Activated CD4-positive, alpha-beta T cell treated with anti-CD3 and anti-CD28 coated beads for 1 hour (primary cell): ENCODE results near the gene SEPSECS.

ENCODE experiments used
- DNase-seq: peaks from one replicate; pipeline ENCODE4 v3.0.0-alpha.2; 2020

The SEPSECS gene

DNA sequence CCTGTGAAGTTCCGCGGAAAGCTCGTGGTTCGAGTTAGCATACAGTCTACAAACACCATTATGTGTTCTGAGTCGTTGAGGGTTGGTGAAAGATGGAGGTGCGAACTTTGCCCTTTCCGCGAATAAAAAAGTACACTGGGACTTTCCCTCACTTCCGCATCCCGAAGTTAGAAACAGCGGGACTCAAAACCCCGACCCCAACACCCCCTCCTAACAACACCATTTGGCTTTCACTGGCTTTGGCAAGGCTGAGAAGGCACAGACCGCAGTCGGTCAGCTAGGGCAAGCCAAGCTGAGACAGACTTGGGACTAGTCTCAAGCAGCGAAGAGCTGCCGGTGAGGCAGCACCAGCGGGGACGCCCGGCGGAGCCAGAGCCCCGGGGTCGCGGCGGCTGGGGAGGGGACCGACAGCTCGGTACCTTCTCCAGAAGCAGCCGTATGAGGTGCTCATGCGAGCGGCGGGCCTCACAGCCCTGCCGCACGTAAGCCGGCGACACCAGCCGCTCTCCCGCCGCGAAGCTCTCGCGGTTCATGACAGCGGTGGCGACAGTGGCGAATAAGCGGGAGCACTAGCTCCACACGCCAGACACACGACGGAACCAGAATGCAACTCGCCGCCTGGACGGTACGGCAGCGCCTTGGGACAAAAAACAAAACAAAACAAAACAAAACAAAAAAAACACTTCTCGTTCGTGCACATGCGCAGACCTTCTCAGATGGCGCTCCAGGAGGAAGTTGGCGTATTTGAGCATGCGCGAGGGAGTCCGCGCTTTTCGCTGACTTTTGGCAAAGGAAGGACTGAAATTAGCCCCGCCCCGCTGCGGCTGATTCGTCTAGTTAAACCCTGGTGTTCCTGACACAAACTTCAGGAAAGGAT, at the start of gene SEPSECS:
Gene SEPSECS, minus strand, starts transcription at position 613 of the 877 bp plus-strand sequence. Its CDS starts 80 bp downstream, at position 533.
- peak; percentile 87 for DNase-seq

DNA sequence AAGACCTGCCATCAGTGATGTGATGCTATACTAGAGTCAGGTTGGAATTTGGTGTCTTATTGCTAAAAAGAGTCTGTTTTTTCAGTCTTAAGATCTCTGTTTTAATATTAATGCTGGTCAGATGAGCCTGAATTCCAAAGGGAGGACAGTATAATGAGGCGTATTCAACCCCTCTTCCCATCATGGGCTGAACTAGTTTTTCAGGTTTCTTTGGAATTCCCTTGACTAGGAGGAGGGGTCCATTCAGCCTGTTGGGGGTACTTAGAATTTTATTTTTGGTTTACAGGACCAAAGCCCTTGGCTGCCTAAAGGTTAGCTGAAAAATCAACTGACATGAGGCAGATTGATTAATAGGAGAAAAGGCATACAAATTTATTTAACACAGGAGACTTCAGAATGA, 49.5 kb upstream of the SEPSECS start:
- no peak for DNase-seq

DNA sequence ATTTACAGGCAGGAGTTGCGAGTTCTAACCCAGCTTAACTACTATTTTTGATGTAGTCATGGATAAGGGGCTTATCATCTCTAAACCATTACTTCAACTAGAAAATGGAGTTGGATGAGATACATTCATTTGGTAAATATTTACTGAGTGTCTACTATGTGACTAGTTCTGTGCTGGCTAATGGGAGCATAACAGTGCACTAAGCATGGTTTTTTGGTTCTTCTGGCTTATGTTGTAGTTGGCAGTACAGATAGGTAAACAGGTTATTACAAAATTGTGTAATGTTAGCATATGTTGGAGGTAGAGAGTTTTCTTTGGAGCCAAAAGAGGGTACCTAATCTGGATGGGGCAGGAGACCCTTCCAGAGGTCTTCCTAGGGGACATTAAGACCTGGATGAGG, 47.7 kb upstream of the SEPSECS start:
- DNase-seq = no peak

DNA sequence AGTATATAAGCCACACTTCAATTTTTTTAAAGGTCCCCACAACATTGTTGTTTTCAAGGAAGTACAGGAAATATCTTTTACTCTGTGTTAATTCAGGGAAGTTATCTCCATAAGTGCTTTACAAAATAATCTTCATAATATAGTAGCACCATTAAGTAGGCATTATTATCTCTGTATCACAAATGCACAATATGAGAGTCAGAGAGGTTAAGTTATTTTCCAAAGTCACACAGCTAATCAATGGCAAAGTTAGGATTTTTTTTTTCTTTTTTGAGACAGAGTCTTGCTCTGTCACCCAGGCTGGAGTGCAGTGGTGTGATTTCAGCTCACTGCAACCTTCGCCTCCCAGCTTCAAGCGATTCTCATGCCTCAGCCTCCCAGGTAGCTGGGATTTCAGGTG, 38.5 kb upstream of the SEPSECS start:
- no peak for DNase-seq

DNA sequence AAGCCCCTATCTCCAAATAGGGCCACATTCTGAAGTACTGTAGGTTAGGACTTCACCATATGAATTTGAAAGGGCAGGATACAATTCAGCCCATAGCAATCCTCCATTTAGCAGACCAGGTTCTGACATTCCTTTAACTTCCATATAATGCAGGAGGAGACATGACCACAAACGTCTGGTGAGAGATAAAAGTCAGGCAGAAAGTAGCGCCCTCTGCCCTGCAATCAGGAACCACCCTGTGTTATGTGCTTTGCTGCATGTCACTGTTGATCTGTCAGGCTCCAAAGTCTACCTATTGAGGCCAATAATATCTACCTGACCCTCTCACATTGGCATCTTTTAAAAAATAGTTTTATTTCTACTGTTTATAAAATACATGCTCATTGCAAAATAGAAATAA, 30.2 kb upstream of the SEPSECS start:
- DNase-seq = no peak

DNA sequence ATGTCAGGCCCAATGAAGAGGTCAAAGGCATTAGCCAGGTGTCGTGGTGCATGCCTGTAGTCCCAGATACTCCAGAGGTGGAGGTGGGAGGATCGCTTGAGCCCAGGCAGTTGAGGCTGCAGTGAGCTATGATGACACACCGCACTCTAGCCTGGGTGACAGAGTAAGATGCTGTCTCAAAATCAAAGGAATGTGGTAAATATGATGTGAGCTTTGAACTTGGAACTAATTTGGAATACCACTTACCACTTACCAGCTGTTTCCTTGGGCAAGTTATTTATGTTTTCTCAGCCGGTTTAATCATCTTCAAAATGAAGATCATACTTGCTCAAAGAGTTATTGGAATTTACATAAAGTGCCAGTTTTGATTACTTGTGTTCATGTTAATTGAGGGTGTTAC, 23.8 kb upstream of the SEPSECS start:
- no peak for DNase-seq

DNA sequence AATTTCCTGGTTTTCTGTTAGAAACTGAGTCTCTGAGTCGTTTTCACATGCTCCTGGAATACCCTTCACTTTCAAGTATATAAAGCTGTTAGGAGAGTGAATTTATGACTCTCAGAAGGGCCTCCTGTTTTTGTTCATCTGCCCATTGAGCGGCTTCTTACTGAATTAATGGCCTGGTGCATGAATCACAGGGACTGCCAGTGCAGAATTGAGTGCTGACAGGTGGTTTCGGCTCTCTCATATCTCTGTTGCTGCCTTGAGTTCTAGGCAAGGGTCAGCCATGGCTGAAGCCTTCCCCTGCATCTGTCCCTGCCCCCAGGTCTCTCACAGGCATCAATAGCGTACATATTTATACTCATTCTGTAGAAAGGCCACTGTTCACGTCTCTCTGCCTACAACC, 22.7 kb upstream of the SEPSECS start:
- DNase-seq = no peak

DNA sequence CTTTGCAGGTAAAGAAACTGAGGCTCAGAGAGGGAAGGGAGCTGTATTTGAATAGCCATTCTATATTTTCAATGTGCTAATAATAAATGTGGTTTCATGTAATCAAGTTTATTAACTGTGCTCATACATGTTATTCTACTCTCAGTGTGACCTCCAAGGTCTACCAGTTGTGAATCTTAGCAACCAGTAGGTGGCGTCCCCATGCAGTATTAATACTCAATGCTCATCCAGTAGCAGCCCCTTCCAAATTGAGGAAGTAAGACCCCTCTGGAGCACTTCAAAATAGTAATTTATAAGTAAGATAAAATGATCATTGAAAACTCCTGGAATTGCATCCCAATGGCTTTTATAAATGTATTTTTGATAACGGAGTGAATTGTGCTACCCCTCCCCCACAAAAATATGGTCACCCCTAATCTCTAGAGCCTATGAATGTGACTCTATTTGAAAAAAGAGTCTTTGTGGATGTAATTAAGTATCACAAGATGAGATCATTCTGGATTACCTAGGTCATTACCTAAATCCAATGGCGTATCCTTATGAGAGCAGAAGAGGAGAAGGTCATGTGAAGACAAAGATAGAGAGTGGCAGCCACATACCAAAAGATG, 20.4 kb upstream of the SEPSECS start:
- DNase-seq = no peak

DNA sequence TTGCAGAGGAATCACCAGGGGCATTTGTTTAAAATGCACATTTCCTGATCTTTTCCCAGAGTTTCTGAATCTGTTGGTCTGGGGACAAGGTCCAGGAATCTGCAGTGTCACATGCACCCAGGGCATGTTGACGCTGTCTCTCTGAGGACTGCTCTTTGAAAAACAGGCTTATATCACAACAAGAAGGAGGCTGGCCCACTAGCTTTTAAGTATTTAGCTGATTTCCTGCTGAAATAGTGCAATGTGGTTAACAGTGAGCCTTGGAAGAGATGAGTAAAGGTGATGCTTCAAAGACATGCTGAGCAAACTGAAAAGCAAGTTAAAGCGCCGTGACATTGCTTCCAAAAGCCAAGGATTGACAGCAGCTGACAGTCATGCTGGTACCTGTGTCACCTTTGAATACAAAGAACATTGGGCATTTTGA, 18.6 kb upstream of the SEPSECS start:
- no peak for DNase-seq

DNA sequence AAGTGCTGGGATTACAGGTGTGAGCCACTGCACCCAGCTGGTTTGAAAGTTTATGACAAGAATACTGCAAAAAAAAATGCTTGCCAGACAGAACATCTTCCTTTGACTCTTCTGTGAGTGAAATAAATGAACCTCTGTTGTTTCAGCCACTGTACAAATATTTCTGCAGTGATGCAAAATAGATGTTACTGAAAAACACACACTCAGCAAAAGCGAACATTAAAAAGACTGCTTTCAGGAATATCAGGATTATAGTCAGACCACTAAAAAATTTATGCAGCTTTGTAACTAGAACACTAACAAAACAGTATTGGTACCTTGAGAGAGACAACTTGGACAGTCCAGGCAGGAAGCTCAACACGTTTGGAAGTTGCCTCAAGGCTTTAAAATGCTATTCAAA, 16.9 kb upstream of the SEPSECS start:
- DNase-seq = no peak

DNA sequence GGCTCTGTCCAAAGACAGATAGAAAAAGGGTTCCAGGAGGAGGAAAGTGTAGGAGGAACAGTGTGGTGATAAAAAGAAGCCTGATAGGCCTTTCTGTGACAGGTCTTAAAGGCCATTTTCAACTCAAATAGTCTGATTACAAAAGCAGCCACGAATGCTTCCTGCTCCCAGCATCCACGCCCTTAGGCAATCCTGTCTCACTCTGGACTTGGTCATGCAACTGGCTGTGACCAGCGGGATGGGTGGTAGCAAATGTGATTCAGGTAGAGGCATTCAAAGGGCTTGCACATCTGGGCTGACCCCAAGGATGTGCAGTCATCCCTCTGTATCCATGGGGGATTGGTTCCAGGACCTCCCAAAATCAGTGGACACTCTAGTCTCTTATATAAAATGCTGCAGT, 14.4 kb upstream of the SEPSECS start:
- no peak for DNase-seq

DNA sequence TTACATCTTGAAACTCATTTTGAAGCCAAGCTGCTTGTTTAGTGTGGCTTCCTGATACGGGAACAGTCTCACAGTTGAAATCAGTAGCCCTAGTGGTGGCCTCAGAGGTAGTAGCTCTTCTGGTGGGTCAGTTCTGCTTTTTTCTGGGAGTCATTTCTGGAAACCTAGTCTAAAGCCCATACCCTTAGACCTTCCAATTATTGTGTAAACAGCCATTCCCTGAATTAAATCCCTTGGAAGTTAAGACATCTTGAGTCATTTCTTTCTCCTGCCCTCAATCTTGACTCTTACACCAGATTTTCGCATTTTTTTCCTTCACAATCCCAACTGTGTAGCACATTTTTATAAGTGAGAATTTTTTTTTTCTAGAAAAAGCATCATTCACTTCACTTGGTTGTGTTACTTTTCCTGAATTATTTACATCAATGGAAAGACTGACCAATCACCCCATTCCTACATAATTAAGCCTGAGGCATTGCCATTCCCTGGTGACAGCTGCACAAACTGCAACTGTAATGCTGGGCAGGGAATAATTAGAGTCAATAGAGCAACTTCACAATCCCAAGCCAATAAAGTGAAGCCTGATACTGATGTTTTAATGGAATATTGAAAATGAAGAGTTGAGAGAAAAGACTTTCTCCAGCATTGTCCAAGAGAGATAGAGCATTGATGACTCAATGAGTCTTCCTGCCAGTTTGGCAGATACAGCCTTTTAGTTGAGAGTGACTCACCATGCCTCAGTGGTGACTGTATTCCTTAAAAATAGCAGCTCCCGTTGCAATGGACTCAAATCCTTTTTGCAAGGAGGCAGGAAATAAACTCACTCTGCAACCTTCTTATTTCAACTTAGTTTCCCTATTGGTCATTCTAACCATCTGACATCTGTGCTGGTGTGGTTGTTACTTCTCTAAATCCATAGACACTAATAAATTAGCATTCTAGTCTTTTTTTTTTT, 13.0 kb upstream of the SEPSECS start:
- no peak for DNase-seq

DNA sequence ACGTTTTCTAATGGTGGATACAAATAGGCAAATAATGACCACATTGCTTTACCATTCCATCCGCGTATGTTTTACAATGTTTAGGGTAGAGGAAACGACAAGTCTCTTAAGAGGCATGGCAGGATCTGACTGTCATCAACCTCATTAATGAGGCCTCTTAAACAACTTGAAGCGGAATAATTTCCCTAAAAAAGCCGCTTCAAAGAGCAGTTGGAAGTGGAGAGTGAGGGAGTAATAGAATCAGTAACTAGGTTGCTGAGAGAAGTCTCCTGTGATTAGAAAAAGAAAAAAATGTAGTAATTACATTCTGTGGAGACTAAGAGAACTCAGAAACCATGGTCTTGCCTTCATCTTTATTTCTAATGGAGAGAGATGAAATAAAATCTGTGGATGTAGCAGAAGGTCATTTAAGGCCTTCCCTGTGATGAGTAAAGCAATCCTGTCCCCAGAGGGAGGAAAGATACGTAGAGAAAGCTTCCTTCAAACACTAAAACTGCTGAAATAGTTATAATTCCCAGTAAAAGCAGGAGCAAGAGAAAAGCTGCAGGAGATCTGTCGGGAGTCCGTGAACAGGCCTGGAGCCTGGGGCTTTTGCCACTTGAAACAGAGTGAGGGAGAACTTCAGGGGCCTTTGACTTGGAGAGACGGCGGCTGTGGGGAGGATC, 11.1 kb upstream of the SEPSECS start:
- no peak for DNase-seq

DNA sequence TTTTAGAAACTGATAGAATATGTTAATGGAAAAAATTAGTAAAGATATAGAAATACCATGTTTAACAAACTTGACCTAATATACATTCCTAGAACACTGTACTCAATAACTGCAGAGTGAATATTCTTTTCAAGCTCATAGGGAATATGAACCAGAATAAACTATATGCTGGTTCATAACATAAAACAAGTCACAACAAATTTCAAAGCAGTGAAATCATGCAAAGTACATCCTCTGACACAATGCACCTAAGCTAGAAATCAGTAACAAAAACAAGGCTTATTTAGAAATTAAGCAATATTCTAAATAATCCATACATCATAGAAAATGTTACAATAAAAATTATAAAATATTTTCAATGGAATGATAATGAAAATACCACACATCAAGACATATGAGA, 9.2 kb upstream of the SEPSECS start:
- DNase-seq = no peak

DNA sequence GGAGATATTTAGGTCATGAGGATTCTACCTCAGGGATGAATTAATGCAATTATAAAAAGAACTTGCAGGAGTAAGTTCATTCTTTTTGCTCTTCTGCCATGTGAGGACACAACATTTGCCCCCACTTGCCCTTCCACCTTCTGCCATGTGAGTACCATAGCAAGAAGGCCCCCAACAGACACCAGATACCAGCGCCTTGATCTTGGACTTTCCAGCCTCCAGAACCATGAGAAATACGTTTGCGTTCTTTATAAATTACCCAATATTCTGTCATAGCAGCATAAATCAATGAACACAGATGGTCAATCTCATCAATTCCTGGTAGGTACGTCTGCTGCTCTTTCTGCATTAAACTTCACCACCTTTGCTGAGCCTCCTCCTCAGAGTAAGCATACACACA, 5.7 kb upstream of the SEPSECS start:
- no peak for DNase-seq

DNA sequence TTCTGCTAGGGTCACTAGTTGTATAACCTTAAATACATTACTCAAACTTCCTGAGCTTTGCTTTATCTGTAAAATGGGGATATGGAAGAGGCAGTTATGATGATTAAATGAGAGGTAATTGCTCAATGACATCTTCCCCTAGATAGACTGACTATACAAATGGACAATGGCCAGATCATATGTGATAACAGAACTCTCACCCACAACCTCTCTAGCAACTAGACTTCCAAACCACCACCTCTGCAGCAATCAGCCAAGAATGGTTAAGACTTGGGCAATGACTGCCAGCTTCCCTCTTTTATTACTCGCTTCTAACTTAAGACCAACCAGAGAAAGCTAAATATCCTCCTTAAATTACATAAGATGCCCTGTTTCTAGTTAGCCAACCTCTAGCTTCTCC, 2.9 kb upstream of the SEPSECS start:
- DNase-seq = no peak

DNA sequence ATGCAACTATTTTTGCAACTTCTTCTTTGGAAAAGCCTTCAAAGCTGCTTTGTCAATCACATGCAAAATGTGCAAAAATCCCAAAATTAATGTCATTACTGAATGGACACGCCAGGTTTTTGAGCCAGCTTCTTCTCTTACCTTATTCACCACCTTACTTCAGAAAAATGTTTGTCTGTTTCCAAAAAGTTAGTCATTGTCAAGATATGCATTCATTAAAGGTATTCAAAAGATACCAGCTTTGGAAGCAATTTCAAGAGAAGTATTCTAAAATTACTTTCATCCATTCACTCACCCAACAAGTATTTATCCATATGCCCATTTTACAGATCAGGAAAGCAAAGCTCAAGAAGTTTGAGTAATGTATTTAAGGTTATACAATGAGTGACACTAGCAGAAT, 2.3 kb upstream of the SEPSECS start:
- DNase-seq = no peak

DNA sequence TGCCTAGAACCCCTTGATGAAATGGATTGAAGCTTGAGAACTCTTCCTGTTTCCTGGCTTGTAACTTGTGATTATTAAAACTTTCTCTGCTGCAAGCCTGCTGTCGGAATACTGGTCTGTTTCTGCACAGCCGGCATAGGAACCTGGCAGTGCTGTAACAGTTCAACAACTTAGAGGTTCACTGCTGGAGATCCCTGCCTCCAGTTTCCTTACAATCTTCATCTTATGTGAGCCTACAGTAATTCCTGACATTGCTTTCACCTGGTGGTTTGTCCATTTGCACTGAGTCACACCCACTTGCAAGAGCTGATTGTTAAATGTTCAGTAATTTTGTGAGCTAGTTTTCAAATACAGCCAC, 1.3 kb upstream of the SEPSECS start:
- no peak for DNase-seq

DNA sequence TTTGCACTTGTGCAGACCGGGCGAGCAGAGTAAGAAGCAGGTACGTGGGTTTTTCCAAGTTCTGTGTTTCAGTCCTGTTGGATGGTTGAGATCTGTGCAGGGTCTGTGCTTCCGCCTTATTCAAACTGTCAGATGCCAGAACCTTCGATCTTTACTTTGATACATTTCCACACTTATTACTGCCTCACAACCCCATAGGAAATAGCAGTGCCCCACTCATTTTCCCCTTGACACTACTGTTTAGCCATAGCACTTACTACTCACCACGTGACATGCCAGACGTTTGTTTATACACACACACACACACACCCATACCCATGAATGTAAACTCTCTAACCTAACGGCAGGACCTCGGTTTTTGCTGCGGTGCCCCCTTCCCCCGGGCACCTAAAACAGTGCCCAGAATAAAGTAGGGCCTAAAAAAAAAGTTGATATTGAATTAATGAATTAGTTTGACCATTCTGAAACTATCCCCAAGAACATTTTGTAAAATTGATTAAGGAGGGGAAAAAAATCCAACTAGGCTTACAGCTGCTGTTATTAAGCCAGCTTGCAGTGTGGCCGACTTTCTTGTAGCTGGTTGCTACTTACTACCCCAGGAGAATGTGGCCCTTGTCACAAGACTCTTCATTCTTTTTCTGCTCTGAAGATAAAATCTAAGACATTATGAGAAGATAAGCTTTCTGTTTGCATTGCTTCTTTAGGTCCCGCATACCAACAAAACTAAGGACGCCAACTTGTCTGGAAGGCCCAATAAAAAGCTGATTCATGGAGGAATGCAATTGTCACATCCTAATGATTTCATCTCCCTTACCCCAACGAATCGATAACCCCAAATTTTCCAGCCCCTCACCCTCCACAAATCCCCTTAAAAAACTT, 704 bp upstream of the SEPSECS start:
- no peak for DNase-seq

DNA sequence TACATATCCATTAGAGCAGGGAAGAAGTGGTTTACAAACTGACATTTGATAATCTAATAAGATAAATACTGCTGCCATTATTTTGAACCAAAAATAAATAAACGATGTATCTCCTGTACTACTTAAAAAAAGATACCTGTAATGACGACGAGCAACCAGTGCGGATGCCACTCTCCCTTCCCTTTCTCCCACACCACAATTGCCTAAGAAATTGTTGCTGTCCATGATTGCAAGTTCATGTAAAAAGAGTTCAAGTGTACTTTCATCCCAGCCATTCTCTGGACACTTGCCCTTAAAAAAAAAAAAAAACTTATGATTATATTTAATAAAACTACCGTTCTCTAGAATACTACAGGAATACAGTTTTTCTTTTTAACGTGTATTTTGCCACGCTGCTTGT, 1.4 kb downstream of the SEPSECS start:
- DNase-seq = no peak

DNA sequence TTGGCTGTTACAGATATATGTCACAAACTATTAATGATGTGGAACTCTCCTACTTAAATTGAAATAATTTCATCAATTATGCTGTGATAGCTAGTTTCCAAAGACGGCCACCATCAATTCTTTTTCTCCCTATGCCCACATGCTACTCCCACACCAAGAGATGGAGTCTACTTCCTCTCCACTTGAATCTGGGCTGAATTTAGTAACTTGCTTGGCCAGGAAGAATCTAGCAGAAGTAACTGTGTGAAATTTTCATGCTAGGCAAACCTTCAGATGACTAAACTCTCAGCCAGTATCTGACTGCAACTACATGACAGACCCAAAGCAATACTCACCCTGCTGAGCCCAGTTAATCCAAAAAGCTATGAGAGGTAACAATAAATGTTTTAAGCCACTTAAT, 3.2 kb downstream of the SEPSECS start:
- no peak for DNase-seq

DNA sequence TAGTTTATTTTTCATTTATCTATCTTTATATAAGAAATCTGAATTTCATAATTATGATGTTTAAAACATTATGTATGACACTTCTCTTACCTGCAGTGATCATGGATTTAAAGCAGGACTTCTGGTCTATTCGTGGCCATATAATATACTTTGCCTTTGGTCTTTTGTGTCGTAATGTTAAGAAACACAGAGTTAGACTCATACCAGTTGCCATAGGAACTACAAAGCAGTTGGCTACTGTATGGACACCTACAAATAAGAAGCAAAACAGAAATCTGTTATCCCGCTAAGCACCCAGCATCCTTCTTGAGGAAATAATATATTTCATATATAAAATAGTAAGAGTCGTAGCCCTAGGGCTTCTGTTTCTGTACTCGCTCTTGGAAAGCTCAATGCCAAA, 4.3 kb downstream of the SEPSECS start:
- no peak for DNase-seq
